Mesendoderm (in vitro differentiated cells): Measurements from ENCODE around the gene PYCR2.

Experiments used
- DNase-seq: peaks from one replicate; pipeline ENCODE4 v3.0.0; 2013
- H2AK5ac ChIP-seq: 2 replicates; pipeline ENCODE4 v1.6.1; 2013; ENCODE audit warnings: low read length, inconsistent platforms
- H2BK120ac ChIP-seq: 2 replicates; pipeline ENCODE4 v1.6.1; 2013; ENCODE audit warnings: low read depth, mild to moderate bottlenecking, low read length, moderate library complexity, mixed read lengths
- H2BK15ac ChIP-seq: replicated peaks from 2 replicates; pipeline ENCODE4 v1.6.1; 2013; ENCODE audit warnings: low read depth, mild to moderate bottlenecking, moderate library complexity
- H2BK5ac ChIP-seq: 2 replicates; pipeline ENCODE4 v1.6.1; 2013; ENCODE audit warnings: low read length, inconsistent platforms
- H3K18ac ChIP-seq: 2 replicates; pipeline ENCODE4 v1.6.1; 2013; ENCODE audit warnings: mild to moderate bottlenecking, low read length, mixed read lengths
- H3K23ac ChIP-seq: one replicate; pipeline ENCODE4 v1.6.1; 2013; ENCODE audit warnings: low read length
- H3K27ac ChIP-seq: 2 replicates; pipeline ENCODE4 v1.5.1; 2013; ENCODE audit warnings: low read depth, mild to moderate bottlenecking, inconsistent platforms, low read length, moderate library complexity
- H3K27me3 ChIP-seq: 2 replicates; pipeline ENCODE4 v1.6.1; 2013; ENCODE audit warnings: low read length, control low read depth, mild to moderate bottlenecking, inconsistent platforms; ENCODE audit not compliant: insufficient read depth, poor library complexity
- H3K36me3 ChIP-seq: 2 replicates; pipeline ENCODE4 v1.6.1; 2013; ENCODE audit warnings: low read length, inconsistent platforms; ENCODE audit not compliant: control insufficient read depth, insufficient read depth
- H3K4ac ChIP-seq: one replicate; pipeline ENCODE4 v1.6.1; 2013; ENCODE audit warnings: low read depth, mild to moderate bottlenecking, low read length, moderate library complexity
- H3K4me1 ChIP-seq: 2 replicates; pipeline ENCODE4 v1.6.1; 2013; ENCODE audit warnings: low read depth, low read length, inconsistent platforms; ENCODE audit not compliant: control insufficient read depth
- H3K4me2 ChIP-seq: 2 replicates; pipeline ENCODE4 v1.6.1; 2013; ENCODE audit warnings: low read length
- H3K4me3 ChIP-seq: 2 replicates; pipeline ENCODE4 v1.5.1; 2013; ENCODE audit warnings: mild to moderate bottlenecking, low read length
- H3K56ac ChIP-seq: one replicate; pipeline ENCODE4 v1.6.1; 2013; ENCODE audit warnings: low read length
- H3K79me1 ChIP-seq: 2 replicates; pipeline ENCODE4 v1.6.1; 2013; ENCODE audit warnings: low read length, inconsistent platforms
- H3K79me2 ChIP-seq: 2 replicates; pipeline ENCODE4 v1.6.1; 2013; ENCODE audit warnings: mild to moderate bottlenecking, low read length; ENCODE audit not compliant: control insufficient read depth, insufficient read depth
- H3K9ac ChIP-seq: 2 replicates; pipeline ENCODE4 v1.6.1; 2013; ENCODE audit warnings: low read length, inconsistent platforms
- H4K5ac ChIP-seq: one replicate; pipeline ENCODE4 v1.6.1; 2013; ENCODE audit warnings: low read length
- H4K8ac ChIP-seq: one replicate; pipeline ENCODE4 v1.6.1; 2013; ENCODE audit warnings: low read depth, mild to moderate bottlenecking, control low read depth, low read length, moderate library complexity
- whole genome bisulfite sequencing: extraction: QIAGEN DNeasy Blood & Tissue Kit; methylation state at CpG from one replicate; pipeline ENCODE4 v1.1.7; 2013; ENCODE audit warnings: low lambda C conversion rate, missing lambda C conversion rate; ENCODE audit not compliant: insufficient coverage; ENCODE audit errors: extremely low coverage; 5-methylcytosine and 5-hydroxymethylcytosine counted together

The PYCR2 gene

DNA sequence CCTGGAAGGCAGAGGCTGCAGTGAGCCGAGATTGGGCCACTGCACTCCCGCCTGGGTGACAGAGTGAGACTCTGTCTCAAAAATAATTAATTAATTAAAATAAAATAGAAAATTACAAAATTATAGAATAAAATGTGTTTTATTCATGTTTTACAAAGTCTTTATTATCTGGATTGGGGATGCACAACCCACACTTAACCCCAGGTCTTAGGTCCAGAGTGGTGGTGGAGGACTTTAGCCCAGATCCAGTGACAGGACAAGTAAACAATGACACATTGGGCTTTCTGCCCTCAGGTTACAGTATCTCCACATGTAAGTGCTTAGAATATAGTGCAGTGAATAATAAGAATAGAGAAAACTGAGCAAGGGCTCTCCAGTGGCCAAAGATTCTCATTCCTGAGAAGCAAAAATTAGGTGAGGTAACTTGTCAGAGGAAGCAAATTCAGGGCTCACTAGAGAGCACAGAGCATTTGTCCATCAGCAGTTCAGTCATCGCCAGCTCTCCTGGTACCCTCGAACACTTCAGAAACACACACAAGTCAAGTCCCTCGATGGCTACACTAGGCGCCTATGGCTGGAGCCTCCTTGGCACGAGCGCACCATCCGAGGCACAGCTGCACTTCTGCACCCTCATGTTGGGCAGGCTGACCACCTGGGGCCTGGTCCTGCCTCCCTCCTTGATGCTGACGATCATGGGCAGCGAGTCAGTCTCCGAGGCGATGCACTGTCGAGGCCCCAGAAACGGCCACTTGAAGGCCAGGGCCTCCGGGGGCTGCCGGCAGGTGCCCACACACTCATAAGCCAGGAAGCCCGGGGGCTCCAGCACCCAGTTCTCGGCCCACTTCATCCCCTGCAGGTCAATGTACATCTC is 37.7 kb downstream of the PYCR2 start:
- no CpG with 5 or more reads among the region's 19 CpGs for WGBS
- no peak overlapping the region for H3K9ac ChIP-seq
- H4K5ac ChIP-seq = no peak overlapping the region
- peaks cover 1% of the 10 kb centered on the region for H3K79me2 ChIP-seq
- no peak overlapping the region for H3K18ac ChIP-seq
- H3K4me3 ChIP-seq = no peak overlapping the region
- H2BK15ac ChIP-seq = no peak overlapping the region
- H3K56ac ChIP-seq = peak overlapping the region; percentile 1
- H3K79me1 ChIP-seq = peaks cover under 1% of the 10 kb centered on the region
- no peak overlapping the region for H3K4me2 ChIP-seq
- H2BK5ac ChIP-seq = no peak overlapping the region
- H3K36me3 ChIP-seq = peaks cover 1% of the 10 kb centered on the region
- no peak overlapping the region for H3K27ac ChIP-seq
- no peak overlapping the region for H3K4ac ChIP-seq
- no peak overlapping the region for H2AK5ac ChIP-seq
- H2BK120ac ChIP-seq = no peak overlapping the region
- H4K8ac ChIP-seq = no peak overlapping the region
- peaks cover 16% of the 10 kb centered on the region for H3K4me1 ChIP-seq
- no peak for DNase-seq
- H3K23ac ChIP-seq = no peak overlapping the region
- H3K27me3 ChIP-seq = no peaks in the 10 kb centered on the region

DNA sequence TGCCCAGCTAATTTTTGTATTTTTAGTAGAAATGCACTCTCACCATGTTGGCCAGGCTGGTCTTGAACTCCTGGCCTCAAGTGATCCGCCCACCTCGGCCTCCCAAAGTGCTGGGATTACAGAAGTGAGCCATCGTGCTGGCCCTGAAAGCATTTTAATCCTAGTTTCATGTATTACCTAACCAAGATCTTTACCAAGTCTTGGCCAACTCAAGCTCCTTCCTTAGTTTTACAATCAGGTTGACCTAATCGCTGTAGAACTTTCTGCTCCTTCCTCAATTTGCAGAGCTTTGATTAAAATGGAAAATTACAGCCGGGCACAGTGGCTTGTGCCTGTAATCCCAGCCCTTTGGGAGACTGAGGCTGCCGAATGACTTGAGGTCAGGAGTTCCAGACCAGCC is 38.7 kb downstream of the PYCR2 start:
- no peak overlapping the region for H3K4me2 ChIP-seq
- no peak overlapping the region for H3K23ac ChIP-seq

DNA sequence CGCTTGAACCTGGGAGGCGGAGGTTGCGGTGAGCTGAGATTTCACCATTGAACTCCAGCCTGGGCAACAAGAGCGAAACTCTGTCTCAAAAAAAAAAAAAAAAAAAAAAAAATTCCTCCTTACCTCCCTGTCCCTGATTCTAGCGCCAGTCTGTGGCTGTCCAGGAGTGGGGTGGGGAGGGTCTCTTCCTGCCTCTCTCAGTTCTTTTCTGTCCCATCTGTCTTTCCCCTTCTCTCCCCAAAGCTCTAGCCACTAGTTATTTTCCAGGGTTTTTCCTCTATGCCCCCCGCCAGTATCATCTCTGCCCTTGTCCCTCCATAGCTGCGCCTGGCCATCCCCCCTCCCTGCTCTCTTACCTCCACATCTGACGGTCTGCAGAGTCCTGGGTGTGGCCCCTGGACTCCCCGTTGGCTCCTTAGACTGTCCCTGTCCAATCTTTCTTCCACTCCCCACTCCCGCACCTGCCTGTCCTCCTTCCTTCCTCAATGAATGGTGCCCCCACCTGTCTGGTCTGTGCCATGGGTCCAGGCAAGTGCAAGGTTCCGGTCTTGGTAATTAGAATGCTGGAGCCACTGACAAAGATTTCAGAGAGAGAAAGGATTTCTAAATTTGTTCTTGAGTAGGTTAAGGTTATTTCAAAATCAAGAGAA is 40.3 kb downstream of the PYCR2 start:
- no CpG with 5 or more reads among the region's 11 CpGs for WGBS
- peaks cover 13% of the 10 kb centered on the region for H3K79me1 ChIP-seq
- no peak overlapping the region for H2BK5ac ChIP-seq
- no peak overlapping the region for H3K9ac ChIP-seq
- peaks cover 18% of the 10 kb centered on the region for H3K79me2 ChIP-seq
- no peak overlapping the region for H3K18ac ChIP-seq
- no peak overlapping the region for H3K27ac ChIP-seq
- H3K56ac ChIP-seq = peak overlapping the region; percentile 53
- no peak overlapping the region for H3K4me2 ChIP-seq
- no peak overlapping the region for H3K4ac ChIP-seq
- no peak overlapping the region for H3K4me3 ChIP-seq
- peaks cover 5% of the 10 kb centered on the region for H3K4me1 ChIP-seq
- H3K36me3 ChIP-seq = peaks cover 1% of the 10 kb centered on the region
- H3K23ac ChIP-seq = no peak overlapping the region
- DNase-seq = no peak
- H3K27me3 ChIP-seq = no peaks in the 10 kb centered on the region
- H2BK15ac ChIP-seq = no peak overlapping the region
- H2BK120ac ChIP-seq = no peak overlapping the region
- no peak overlapping the region for H4K5ac ChIP-seq
- no peak overlapping the region for H4K8ac ChIP-seq
- H2AK5ac ChIP-seq = peak overlapping the region; percentile 81

More for the DNA sequence above, 38.7 kb downstream of the PYCR2 start:
- Histone ChIP-seq H3K9ac (no peak overlapping the region), H3K79me1 (peaks cover 6% of the 10 kb centered on the region), H3K27me3 (no peaks in the 10 kb centered on the region), H4K5ac (no peak overlapping the region), H2BK15ac (no peak overlapping the region), H3K18ac (no peak overlapping the region), H2AK5ac (no peak overlapping the region), H3K36me3 (peaks cover 1% of the 10 kb centered on the region), H2BK5ac (no peak overlapping the region), H4K8ac (no peak overlapping the region), H3K4me1 (peaks cover 15% of the 10 kb centered on the region), H3K4ac (no peak overlapping the region), H3K79me2 (peaks cover 10% of the 10 kb centered on the region), H3K56ac (no peak overlapping the region), H2BK120ac (no peak overlapping the region), H3K27ac (no peak overlapping the region), H3K4me3 (no peak overlapping the region)
- no CpG with 5 or more reads among the region's 6 CpGs for WGBS
- no peak for DNase-seq

DNA sequence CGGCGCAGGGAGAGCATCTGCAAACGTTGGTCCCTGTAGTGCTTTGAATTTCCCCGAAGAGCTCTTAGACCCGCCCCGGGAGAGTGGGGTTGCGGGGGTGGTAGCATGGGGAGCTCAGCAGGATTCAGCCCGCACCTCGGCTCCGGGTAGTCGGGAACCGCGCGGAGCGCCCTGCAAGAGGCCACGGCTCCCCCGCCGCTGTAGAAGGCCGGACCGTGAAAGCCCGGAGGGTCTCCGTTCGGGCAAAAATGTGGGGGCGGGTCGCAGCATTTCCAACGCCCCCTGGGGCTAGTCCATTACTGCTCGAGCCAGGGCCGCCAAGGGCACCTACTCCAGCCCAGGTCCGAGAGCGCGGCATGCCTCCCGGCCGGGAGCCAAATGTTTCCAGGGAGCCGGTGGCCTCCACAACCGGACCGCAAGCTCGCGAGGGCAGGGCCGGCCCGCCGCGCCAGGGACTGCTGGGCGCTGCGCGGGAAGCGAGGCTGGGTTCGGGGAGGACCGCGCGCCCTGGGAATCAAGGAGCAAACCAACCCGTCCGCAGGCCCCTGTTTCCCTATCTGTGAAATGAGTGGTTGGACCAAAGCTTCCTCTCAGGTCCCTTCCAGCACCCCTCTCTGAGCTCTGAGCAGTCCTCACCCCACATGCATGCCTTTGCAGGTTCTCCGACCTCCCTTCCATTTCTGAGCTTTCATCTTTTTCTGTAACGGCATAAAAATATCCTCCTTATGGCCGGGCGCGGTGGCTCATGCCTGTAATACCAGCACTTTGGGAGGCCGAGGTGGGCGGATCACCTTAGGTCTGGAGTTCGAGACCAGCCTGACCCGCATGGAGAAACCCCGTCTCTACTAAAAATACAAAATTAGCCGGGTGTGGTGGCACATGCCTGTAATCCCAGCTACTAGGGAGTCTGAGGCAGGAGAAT is 41.1 kb downstream of the PYCR2 start:
- Histone ChIP-seq H2BK15ac (no peak overlapping the region), H3K4ac (peak overlapping the region; percentile 74), H3K79me1 (peaks cover 14% of the 10 kb centered on the region), H3K56ac (peak overlapping the region; percentile 71), H4K5ac (no peak overlapping the region), H3K4me3 (peak overlapping the region; percentile 12), H3K27ac (peak overlapping the region; percentile 67), H3K4me1 (peaks cover 5% of the 10 kb centered on the region), H3K18ac (peak overlapping the region; percentile 86), H4K8ac (peak overlapping the region; percentile 60), H2AK5ac (no peak overlapping the region), H3K36me3 (peaks cover 1% of the 10 kb centered on the region), H3K27me3 (no peaks in the 10 kb centered on the region), H3K79me2 (peaks cover 19% of the 10 kb centered on the region), H3K9ac (peak overlapping the region; percentile 66), H3K23ac (peak overlapping the region; percentile 7), H3K4me2 (peak overlapping the region; percentile 65), H2BK5ac (peak overlapping the region; percentile 57), H2BK120ac (peak overlapping the region; percentile 49)
- DNase-seq = peak; percentile 61
- no CpG with 5 or more reads among the region's 63 CpGs for WGBS

DNA sequence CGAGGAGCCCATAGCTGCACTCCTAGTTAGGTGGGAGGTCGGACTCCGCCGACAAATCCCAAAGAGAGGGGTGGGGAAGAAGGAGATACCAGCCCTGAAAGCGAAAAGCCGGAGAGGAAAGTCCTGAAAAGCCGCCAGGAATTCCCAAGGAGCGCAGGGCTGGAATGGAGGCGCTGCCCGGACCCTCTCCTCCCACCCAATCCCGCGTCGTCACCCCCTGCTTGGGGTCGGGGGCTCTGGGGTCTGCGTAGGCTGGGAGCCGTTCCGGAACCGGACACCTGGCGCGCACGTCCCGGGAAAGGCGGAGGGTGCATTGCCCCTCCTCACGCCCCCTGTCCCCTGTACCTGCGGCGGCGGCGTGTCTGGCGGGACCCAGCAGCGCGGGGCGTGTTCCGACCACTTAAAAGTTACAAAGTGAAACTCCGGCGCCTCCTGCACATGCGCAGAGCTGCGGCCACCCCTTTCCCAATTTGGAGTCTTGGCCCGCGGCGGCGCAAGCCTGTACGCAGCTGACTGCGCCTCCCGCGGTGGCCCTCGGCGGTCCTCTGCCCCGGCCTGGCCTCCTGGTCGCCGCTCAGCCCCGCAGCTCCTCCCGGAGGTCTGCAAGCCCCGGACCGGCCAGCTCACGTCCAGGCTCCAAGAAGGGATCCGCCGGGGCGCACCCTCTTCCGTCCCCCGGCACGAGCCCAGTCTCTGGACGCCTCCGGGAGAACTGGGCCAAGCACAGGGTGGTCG is 41.9 kb downstream of the PYCR2 start, which contains the start of gene TMEM63A:
TMEM63A (minus strand) TSS at position 422 of the 735 bp plus-strand sequence. CDS start 4,800 bp downstream, outside the sequence.
- H2BK5ac ChIP-seq = peak within 1 kb of the TSS; percentile 69
- H3K4me1 ChIP-seq = peaks cover 5% of the 10 kb centered on the region
- no peak within 1 kb of the TSS for H4K5ac ChIP-seq
- H3K4me2 ChIP-seq = peak within 1 kb of the TSS; percentile 84
- WGBS = no CpG with 5 or more reads among the region's 64 CpGs
- H4K8ac ChIP-seq = peak within 1 kb of the TSS; percentile 60
- peak within 1 kb of the TSS; percentile 56 for H2BK120ac ChIP-seq
- peak within 1 kb of the TSS; percentile 75 for H3K23ac ChIP-seq
- peaks cover 17% of the 10 kb centered on the region for H3K79me1 ChIP-seq
- peak within 1 kb of the TSS; percentile 88 for H3K18ac ChIP-seq
- no peaks in the 10 kb centered on the region for H3K27me3 ChIP-seq
- H3K4ac ChIP-seq = peak within 1 kb of the TSS; percentile 74
- peak within 1 kb of the TSS; percentile 34 for H3K4me3 ChIP-seq
- DNase-seq = peak; percentile 93
- peaks cover 1% of the 10 kb centered on the region for H3K36me3 ChIP-seq
- peak within 1 kb of the TSS; percentile 71 for H3K9ac ChIP-seq
- H2BK15ac ChIP-seq = no peak within 1 kb of the TSS
- H3K56ac ChIP-seq = peak within 1 kb of the TSS; percentile 78
- H3K27ac ChIP-seq = peak within 1 kb of the TSS; percentile 67
- H2AK5ac ChIP-seq = peak within 1 kb of the TSS; percentile 33
- peaks cover 19% of the 10 kb centered on the region for H3K79me2 ChIP-seq
